Aorta (tissue), 5 donors: Measurements from ENCODE around the gene APMAP. TPM values are rescaled to one million over a fixed set of nuclear protein-coding genes. Genes with fewer than 3 reads are reported as not detected.

Experiments
- ATAC-seq: fragments of 200-7000 bp; cut with Tn5 transposase; one replicate; pipeline ENCODE4 v1.9.1; 2022; ENCODE audit warnings: moderate library complexity; ENCODE audit not compliant: low FRiP score
- DNase-seq, 2 donors: peaks; one replicate each; pipeline ENCODE4 v3.0.0-alpha.2; 2020
- H3K27ac ChIP-seq, 2 donors: one replicate each; pipeline ENCODE4 v1.5.1; 2013; ENCODE audit warnings: low read length in 2 of 2, mild to moderate bottlenecking in 2 of 2, moderate library complexity in 2 of 2, control low read depth in 1 of 2, inconsistent platforms in 1 of 2, low read depth in 1 of 2
- H3K27me3 ChIP-seq, 2 donors: one replicate each; pipeline ENCODE4 v1.6.1; 2013; ENCODE audit warnings: control low read depth in 1 of 2, low read length in 1 of 2, mild to moderate bottlenecking in 1 of 2, moderate library complexity in 1 of 2; ENCODE audit not compliant: insufficient read depth in 2 of 2, control insufficient read depth in 1 of 2
- H3K36me3 ChIP-seq, 2 donors: one replicate each; pipeline ENCODE4 v1.6.1; 2013; ENCODE audit warnings: control low read depth in 1 of 2, low read length in 1 of 2, mild to moderate bottlenecking in 1 of 2; ENCODE audit not compliant: insufficient read depth in 2 of 2, control insufficient read depth in 1 of 2
- H3K4me1 ChIP-seq, 2 donors: one replicate each; pipeline ENCODE4 v1.6.1; 2013; ENCODE audit warnings: low read length in 2 of 2, control low read depth in 1 of 2, mild to moderate bottlenecking in 1 of 2, moderate library complexity in 1 of 2; ENCODE audit not compliant: insufficient read depth in 2 of 2, control insufficient read depth in 1 of 2
- H3K4me3 ChIP-seq, 2 donors: one replicate each; pipeline ENCODE4 v1.5.1; 2013; ENCODE audit warnings: low read length in 2 of 2, control low read depth in 1 of 2, mild to moderate bottlenecking in 1 of 2
- H3K9me3 ChIP-seq: one replicate; pipeline ENCODE4 v1.6.1; 2013; ENCODE audit warnings: mild to moderate bottlenecking, low read length; ENCODE audit not compliant: control insufficient read depth
- WGBS, 2 donors: extraction: QIAGEN DNeasy Blood & Tissue Kit; methylation state at CpG; one replicate each; pipeline ENCODE4 v1.1.7; 2013; 5-methylcytosine and 5-hydroxymethylcytosine counted together
- intact Hi-C, 2 donors: fragments of 100-400 bp; cut with DNase I; formaldehyde crosslinking; loops; one replicate each; pipeline versions ENCODE4 v1.14.2 to v1.15.0; 2022
- long read RNA-seq, 2 donors: library from polyadenylated mRNA; unstranded; transcript quantifications; one replicate each; pipeline ENCODE4 v2.0.0, GENCODE V29; 2020 to 2021
- polyA plus RNA-seq, 2 donors: library from polyadenylated mRNA; stranded (reverse); fragments of 200-250 nt; gene quantifications; one replicate each; pipeline ENCODE4 v1.2.3, GENCODE V29; 2013
- total RNA-seq, 2 donors: library from RNA; stranded (reverse); fragmentation: NEBNext Ultra II Directional; extraction: Animal tissue kit (Norgen Biotek cat#: 25700); gene quantifications; one replicate each; pipeline ENCODE4 v1.2.1, GENCODE V29; 2021
- donor health status: healthy with polysubstance abuse.
- donor health status: Bipolar disorder and iron deficiency.
- donor health status: DM: no; HTN: no; CAD: no.
- donor health status: DM: no; HTN: no; CAD: no.
- donor health status: DM: yes; HTN: yes; CAD: no.

Gene APMAP
- 10 to 100 TPM; 43.8 to 54.1 TPM for total RNA-seq
- polyA plus RNA-seq: 10 to 100 TPM; 23.4 to 37.8 TPM
- long read RNA-seq, donor 1, transcript APMAP-201 (9 exons, 2,430 nt): major isoform, 415 of 481 reads
- long read RNA-seq, donor 1, partial matches to known transcripts: 39 of 481 reads
- long read RNA-seq, donor 1, other reads (novel, unspliced or antisense): 26 of 481 reads
- long read RNA-seq, donor 2, transcript APMAP-201 (9 exons, 2,430 nt): major isoform, 62 of 78 reads
- long read RNA-seq, donor 2, partial matches to known transcripts: 4 of 78 reads
- long read RNA-seq, donor 2, other reads (novel, unspliced or antisense): 12 of 78 reads

- Histone ChIP-seq H3K36me3 (no peaks in the 10 kb centered on the region), H3K9me3 (no peaks in the 10 kb centered on the region), H3K4me1 (no peaks in the 10 kb centered on the region), H3K27me3 (no peaks in the 10 kb centered on the region), H3K4me3 (peak within 1 kb of the TSS; percentile 48 to 78), H3K27ac (peak within 1 kb of the TSS; percentile 90 to 97)
- intact Hi-C loops: loop anchor here (2.0 to 10.0 kb wide), 6 partner anchors 205 to 405 kb away; partner anchors contain the start of genes ENTPD6 (in 2 of the 2) and ABHD12 (in 1 of the 2)
- DNase-seq: peak; percentile 98 to 99
- peak; percentile 97 for ATAC-seq
- 0 to 1% methylated on average over 62 to 69 of the region's 69 CpGs for WGBS, 2 donors
These were observed at the start of gene APMAP for GRCh38 chr20:24992487-24993205. APMAP (minus strand) TSS chr20:24992751; CDS start chr20:24992688, 63 bp downstream.

DNA sequence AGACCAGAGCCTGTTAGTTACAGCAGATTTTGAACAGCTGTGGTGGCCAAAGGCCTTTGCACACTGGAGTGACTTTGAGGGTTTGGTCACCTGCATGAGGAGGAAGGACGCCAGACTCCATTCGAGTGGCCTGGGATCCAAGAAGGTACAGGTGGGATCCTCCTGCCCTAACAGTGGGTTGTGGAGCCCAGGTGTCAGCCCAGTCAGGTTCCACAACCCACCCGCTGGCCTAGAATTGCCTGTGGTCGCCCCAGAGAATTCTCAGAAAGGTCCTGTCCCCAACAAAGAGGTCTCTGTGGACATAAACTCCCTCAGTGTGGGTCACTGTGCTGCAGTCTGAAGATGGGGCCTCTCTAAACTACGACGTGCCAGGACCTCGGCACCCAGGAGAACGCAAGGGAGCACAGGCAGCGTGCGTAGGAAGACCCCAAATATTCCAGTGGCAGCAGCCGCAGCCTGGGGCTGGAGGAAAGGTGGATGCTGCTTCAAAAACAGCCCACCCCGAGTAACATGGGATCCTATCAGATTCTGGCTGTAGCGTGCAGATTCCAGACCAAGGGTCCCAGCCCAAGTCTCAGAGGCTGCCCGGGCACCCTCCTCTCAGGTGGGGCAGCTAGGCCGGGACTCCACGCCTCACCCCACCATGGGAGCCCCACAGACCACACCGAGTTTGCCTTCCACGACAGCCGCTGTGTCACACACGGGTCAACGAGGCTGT, 49.4 kb upstream of the APMAP start:
- Histone ChIP-seq H3K27me3 (no peaks in the 10 kb centered on the region), H3K4me3 (no peak overlapping the region), H3K27ac (peak overlapping the region in 1 of 2 donors; percentile 18), H3K4me1 (peaks cover 0 to 11% of the 10 kb centered on the region in 2 donors), H3K36me3 (no peaks in the 10 kb centered on the region), H3K9me3 (no peaks in the 10 kb centered on the region)
- 88 to 90% methylated on average over 21 of the region's 21 CpGs for WGBS, 2 donors
- no peak for ATAC-seq
- peak; percentile 36 to 62 for DNase-seq
- intact Hi-C loops: loop anchor here in 1 of 2 donors (5.0 kb wide), 1 partner anchor 195 kb away; no protein-coding TSS in a partner anchor

DNA sequence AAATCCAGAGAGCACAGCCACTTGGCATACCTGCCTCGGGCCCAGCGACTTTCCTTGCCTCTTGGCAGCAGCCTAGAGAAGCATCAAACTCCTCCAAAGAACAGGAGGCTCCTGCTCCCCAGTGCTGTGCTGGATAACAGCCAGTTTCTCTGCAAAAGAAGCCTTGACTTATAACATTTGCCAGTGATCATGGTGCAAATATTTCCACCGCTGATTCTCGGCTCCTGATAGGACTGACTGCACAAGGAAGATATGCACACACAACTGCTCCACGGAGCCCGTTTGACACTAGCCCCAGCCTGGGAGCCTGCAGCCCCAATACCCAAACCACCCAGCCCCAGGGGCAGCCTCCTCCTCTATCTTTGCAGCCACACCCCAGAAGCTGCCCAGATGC, 47.9 kb upstream of the APMAP start:
- DNase-seq (peak in 1 of 2 donors; percentile 68), ATAC-seq (peak; percentile 19)
- Histone ChIP-seq H3K4me1 (peaks cover 0 to 11% of the 10 kb centered on the region in 2 donors), H3K27ac (peak overlapping the region; percentile 58 to 92), H3K36me3 (no peaks in the 10 kb centered on the region), H3K4me3 (no peak overlapping the region), H3K27me3 (no peaks in the 10 kb centered on the region), H3K9me3 (no peaks in the 10 kb centered on the region)
- intact Hi-C loops: loop anchor here in 1 of 2 donors (5.0 kb wide), 1 partner anchor 197 kb away; no protein-coding TSS in a partner anchor
- WGBS, 2 donors: 6 to 7% methylated on average over 6 of the region's 6 CpGs

GRCh38 chr20:25039697-25040437, 47.3 kb upstream of the APMAP start:
- peak; percentile 86 to 92 for DNase-seq
- Histone ChIP-seq H3K4me3 (no peak overlapping the region), H3K27ac (peak overlapping the region; percentile 92 to 93), H3K27me3 (no peaks in the 10 kb centered on the region), H3K9me3 (no peaks in the 10 kb centered on the region), H3K4me1 (peaks cover 0 to 11% of the 10 kb centered on the region in 2 donors), H3K36me3 (no peaks in the 10 kb centered on the region)
- ATAC-seq: peak; percentile 84
- WGBS, 2 donors: 1 to 2% methylated on average over 9 of the region's 9 CpGs
- intact Hi-C loops: loop anchor here in 1 of 2 donors (2.0 to 5.0 kb wide), 2 partner anchors 17 to 197 kb away; no protein-coding TSS in a partner anchor

- intact Hi-C loops: loop anchor here in 1 of 2 donors (2.0 kb wide), 1 partner anchor 18 kb away; no protein-coding TSS in a partner anchor
- Histone ChIP-seq H3K4me3 (no peak overlapping the region), H3K27ac (peak overlapping the region; percentile 84 to 93), H3K27me3 (no peaks in the 10 kb centered on the region), H3K36me3 (no peaks in the 10 kb centered on the region), H3K9me3 (no peaks in the 10 kb centered on the region), H3K4me1 (peaks cover 0 to 9% of the 10 kb centered on the region in 2 donors)
- DNase-seq: peak in 1 of 2 donors; percentile 39
- WGBS, 2 donors: 73 to 85% methylated on average over 5 to 6 of the region's 6 CpGs
- no peak for ATAC-seq
These were observed 46.1 kb upstream of the APMAP start for GRCh38 chr20:25038591-25039015.

GRCh38 chr20:25038103-25038410, 45.5 kb upstream of the APMAP start:
- Histone ChIP-seq H3K4me3 (no peak overlapping the region), H3K4me1 (peaks cover 0 to 9% of the 10 kb centered on the region in 2 donors), H3K9me3 (no peaks in the 10 kb centered on the region), H3K27me3 (no peaks in the 10 kb centered on the region), H3K36me3 (no peaks in the 10 kb centered on the region), H3K27ac (peak overlapping the region; percentile 30 to 84)
- 39 to 59% methylated on average over 3 of the region's 3 CpGs for WGBS, 2 donors
- intact Hi-C loops: loop anchor here in 1 of 2 donors (2.0 kb wide), 1 partner anchor 19 kb away; no protein-coding TSS in a partner anchor
- DNase-seq (no peak), ATAC-seq (no peak)

GRCh38 chr20:25037288-25038102, 44.9 kb upstream of the APMAP start:
- Histone ChIP-seq H3K27ac (peak overlapping the region in 1 of 2 donors; percentile 84), H3K9me3 (no peaks in the 10 kb centered on the region), H3K4me1 (peaks cover 0 to 9% of the 10 kb centered on the region in 2 donors), H3K36me3 (no peaks in the 10 kb centered on the region), H3K4me3 (no peak overlapping the region), H3K27me3 (no peaks in the 10 kb centered on the region)
- DNase-seq (peak in 1 of 2 donors; percentile 48), ATAC-seq (no peak)
- intact Hi-C loops: loop anchor here in 1 of 2 donors (2.0 kb wide), 1 partner anchor 19 kb away; no protein-coding TSS in a partner anchor
- 38 to 47% methylated on average over 15 of the region's 15 CpGs for WGBS, 2 donors
